Left lung (tissue), 10 donors: ENCODE results near the gene SPACDR. TPM values are rescaled to one million over a fixed set of nuclear protein-coding genes. Genes with fewer than 3 reads are reported as not detected.

ENCODE experiments used
- ATAC-seq: fragments of 200-7000 bp; cut with Tn5 transposase; one replicate; pipeline ENCODE4 v1.9.1; 2020; ENCODE audit warnings: moderate library complexity
- DNase-seq, 4 donors: peaks; one replicate each; pipeline ENCODE4 v3.0.0-alpha.2; 2013 to 2020
- H3K27ac ChIP-seq, 2 donors: fragments of 200-600 bp; sonication (generic) in 1 of 2; one replicate each; pipeline versions ENCODE4 v1.5.0 to v1.8.0; 2020 to 2021
- H3K27me3 ChIP-seq, 2 donors: fragments of 200-600 bp; sonication (generic) in 1 of 2; one replicate each; pipeline versions ENCODE4 v1.5.0 to v1.8.0; 2020 to 2021
- H3K36me3 ChIP-seq, 2 donors: fragments of 200-600 bp; sonication (generic) in 1 of 2; one replicate each; pipeline versions ENCODE4 v1.5.0 to v1.8.0; 2020 to 2021
- H3K4me1 ChIP-seq, 2 donors: fragments of 200-600 bp; one replicate each; pipeline ENCODE4 v1.8.0; 2021
- H3K4me3 ChIP-seq, 2 donors: fragments of 200-600 bp; sonication (generic) in 1 of 2; one replicate each; pipeline versions ENCODE4 v1.5.0 to v1.8.0; 2020 to 2021; ENCODE audit warnings: mild to moderate bottlenecking in 1 of 2
- H3K9me3 ChIP-seq, 2 donors: fragments of 200-600 bp; sonication (generic) in 1 of 2; one replicate each; pipeline versions ENCODE4 v1.5.0 to v1.8.0; 2020 to 2021
- intact Hi-C, 2 donors: fragments of 100-400 bp; cut with DNase I; formaldehyde crosslinking; loops; one replicate each; pipeline versions ENCODE4 v1.11.2 to v1.14.2; 2022
- polyA plus RNA-seq, 6 donors: library from polyadenylated mRNA; unstranded; fragments of 120-200 nt; gene quantifications; one replicate each; pipeline ENCODE4 v1.2.1, GENCODE V29; 2013; ENCODE audit not compliant: insufficient read length in 6 of 6
- total RNA-seq, 2 donors: library from RNA; stranded (reverse); fragmentation: NEBNext Ultra II Directional; extraction: Animal tissue kit (Norgen Biotek cat#: 25700); gene quantifications; one replicate each; pipeline ENCODE4 v1.2.1, GENCODE V29; 2021
- TF ChIP-seq, protein P1 (sequence below), 2 donors: fragments of 200-600 bp; sonication (generic) in 1 of 2; IDR thresholded peaks; one replicate each; pipeline versions ENCODE4 v1.5.0 to v1.8.0; 2021; ENCODE audit warnings: antibody characterized with exemption in 2 of 2
- donor health status: DM: no; HTN: yes; CAD: no.
- donor health status: DM: no; HTN: no; CAD: no.

Gene SPACDR
- total and polyA plus RNA-seq, 8 donors: 0.41 to 5.6 (median 4.0) TPM

DNA sequence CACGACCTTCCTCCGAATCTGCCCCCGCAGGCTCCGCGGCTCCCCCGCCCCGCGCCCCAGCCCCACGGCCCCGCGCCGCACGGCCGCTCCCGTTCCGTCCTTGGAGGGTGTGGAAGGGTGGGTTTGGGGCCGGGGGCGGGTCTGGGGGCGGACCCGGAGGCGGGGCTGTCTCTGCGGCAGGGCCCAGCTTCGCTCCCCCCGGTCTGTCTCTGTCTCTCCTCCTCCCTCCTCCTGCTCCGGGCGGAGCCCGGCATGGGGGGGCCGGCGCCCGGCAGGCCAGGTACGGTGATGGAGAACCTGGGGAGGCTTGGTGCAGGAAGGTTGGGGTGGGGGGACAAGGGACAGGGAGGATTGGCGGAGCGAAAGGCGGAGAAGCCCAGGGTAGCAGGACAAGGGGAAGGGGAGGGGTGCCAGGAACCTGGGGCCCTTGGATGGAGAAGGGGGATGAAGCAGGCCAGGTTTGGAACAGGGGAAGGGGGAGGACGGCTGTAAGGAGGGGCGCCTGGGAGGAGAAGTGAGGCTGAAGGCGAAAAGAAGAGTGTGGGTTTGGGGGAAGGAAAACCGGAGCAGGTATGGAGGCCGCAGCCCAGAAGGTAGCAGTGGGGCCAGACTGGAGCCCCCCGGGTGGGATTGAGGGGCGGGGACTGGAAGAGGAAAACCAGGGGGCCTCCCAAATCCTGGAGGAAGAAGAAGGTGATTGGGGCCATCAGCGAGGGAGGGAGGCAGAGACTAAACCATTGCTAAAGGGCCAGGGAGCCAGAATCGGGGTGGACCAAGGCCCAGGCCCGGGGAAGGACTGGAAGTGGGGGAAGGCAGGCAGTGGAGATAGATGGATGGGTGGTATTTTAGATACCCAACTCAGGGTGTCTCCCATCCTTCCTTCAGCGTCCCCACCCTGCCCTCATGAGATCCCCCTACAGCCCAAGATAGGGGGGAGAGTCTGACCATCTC lies 19.9 kb upstream of the SPACDR start, which contains the start of gene NYAP1:
Gene NYAP1, plus strand, starts transcription at position 206 of the 951 bp plus-strand sequence. CDS start 1,385 bp downstream, outside the sequence.
- peak in 2 of 4 donors; percentile 57 to 76 for DNase-seq
- intact Hi-C loops: no loop called here

DNA sequence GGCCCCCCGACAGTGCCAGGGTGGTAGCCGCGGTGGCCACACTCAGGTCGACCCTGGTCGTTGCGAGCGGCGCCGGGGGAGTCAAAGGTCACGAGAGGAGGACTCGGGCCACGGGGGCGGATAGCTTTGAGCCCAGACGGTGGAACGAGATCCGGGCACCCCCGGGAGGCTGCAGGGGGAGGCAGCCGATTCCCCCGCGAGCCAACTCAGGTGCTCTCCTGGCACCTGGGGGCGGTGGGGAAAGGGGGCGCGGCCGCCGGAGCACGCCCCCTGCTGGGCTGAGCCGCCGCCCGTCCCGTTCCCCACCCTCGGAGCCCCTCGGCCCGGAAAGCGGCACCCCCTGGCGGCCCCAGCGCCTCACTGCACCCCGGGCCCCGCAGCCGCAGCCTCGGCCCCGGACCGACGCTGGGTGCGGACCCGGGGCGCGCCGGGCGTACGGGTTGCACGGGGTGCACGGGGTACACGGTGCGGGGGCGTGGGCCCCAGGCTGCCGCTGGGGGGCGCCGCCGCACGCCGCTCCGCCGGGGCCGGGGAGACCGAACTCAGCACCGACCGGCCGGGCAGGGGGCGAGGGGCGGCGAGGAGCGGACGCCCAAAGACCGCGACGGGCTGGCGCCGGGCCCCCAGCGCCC lies 19.1 kb upstream of the SPACDR start:
- Histone ChIP-seq H3K27me3 (peaks cover 0 to 6% of the 10 kb centered on the region in 2 donors), H3K9me3 (no peaks in the 10 kb centered on the region), H3K4me3 (peak overlapping the region; percentile 33 to 49), H3K36me3 (no peaks in the 10 kb centered on the region), H3K27ac (no peak overlapping the region), H3K4me1 (peaks cover 4 to 21% of the 10 kb centered on the region in 2 donors)
- DNase-seq (peak in 3 of 4 donors; percentile 63 to 96 (median 75)), ATAC-seq (peak; percentile 72)
- intact Hi-C loops: no loop called here
- TF ChIP-seq, protein P1, sequence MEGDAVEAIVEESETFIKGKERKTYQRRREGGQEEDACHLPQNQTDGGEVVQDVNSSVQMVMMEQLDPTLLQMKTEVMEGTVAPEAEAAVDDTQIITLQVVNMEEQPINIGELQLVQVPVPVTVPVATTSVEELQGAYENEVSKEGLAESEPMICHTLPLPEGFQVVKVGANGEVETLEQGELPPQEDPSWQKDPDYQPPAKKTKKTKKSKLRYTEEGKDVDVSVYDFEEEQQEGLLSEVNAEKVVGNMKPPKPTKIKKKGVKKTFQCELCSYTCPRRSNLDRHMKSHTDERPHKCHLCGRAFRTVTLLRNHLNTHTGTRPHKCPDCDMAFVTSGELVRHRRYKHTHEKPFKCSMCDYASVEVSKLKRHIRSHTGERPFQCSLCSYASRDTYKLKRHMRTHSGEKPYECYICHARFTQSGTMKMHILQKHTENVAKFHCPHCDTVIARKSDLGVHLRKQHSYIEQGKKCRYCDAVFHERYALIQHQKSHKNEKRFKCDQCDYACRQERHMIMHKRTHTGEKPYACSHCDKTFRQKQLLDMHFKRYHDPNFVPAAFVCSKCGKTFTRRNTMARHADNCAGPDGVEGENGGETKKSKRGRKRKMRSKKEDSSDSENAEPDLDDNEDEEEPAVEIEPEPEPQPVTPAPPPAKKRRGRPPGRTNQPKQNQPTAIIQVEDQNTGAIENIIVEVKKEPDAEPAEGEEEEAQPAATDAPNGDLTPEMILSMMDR (IDR thresholded peaks at IDR 0.05): peak; percentile 94

More for the DNA sequence above, 19.9 kb upstream of the SPACDR start, which contains the start of gene NYAP1:
- peaks cover 4 to 21% of the 10 kb centered on the region in 2 donors for H3K4me1 ChIP-seq
- peak within 1 kb of the TSS; percentile 33 to 49 for H3K4me3 ChIP-seq
- H3K36me3 ChIP-seq: no peaks in the 10 kb centered on the region
- TF ChIP-seq, protein P1 (IDR thresholded peaks at IDR 0.05): no peak
- peaks cover 0 to 6% of the 10 kb centered on the region in 2 donors for H3K27me3 ChIP-seq
- ATAC-seq: peak; percentile 59
- no peaks in the 10 kb centered on the region for H3K9me3 ChIP-seq
- no peak within 1 kb of the TSS for H3K27ac ChIP-seq

DNA sequence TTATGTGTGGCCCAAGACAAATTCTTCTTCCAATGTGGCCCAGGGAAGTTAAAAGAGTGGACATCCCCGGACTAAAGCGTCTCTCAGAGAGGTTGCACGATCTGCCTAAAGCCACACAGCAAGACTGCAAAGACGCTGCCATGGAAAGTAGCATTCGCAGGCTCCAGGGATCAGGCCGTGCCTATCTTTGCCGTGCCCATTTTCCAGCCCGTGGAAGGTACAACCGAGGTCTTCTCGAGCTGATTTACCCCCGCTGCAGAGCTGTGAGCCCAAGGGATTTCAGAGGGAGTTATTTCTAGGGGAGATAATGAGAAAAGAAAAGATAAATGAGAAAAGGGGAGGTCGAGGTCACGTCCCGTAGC lies 18.6 kb upstream of the SPACDR start:
- TF ChIP-seq, protein P1 (IDR thresholded peaks at IDR 0.05): no peak
- Histone ChIP-seq H3K27ac (no peak overlapping the region), H3K4me1 (peaks cover 4 to 21% of the 10 kb centered on the region in 2 donors), H3K9me3 (no peaks in the 10 kb centered on the region), H3K36me3 (no peaks in the 10 kb centered on the region), H3K4me3 (peak overlapping the region; percentile 33 to 49), H3K27me3 (peaks cover 0 to 6% of the 10 kb centered on the region in 2 donors)
- intact Hi-C loops: no loop called here
- DNase-seq: no peak
- no peak for ATAC-seq

- TF ChIP-seq, protein P1 (IDR thresholded peaks at IDR 0.05): no peak
- Histone ChIP-seq H3K4me3 (no peak overlapping the region), H3K27me3 (peaks cover 0 to 6% of the 10 kb centered on the region in 2 donors), H3K36me3 (no peaks in the 10 kb centered on the region), H3K4me1 (peaks cover 11 to 33% of the 10 kb centered on the region in 2 donors), H3K27ac (no peak overlapping the region), H3K9me3 (no peaks in the 10 kb centered on the region)
- ATAC-seq (no peak), DNase-seq (no peak)
- intact Hi-C loops: no loop called here
These were observed 17.4 kb upstream of the SPACDR start for GRCh38 chr7:100481466-100481865.
